ENCODE results near the gene TLL1.

The TLL1 gene

DNA sequence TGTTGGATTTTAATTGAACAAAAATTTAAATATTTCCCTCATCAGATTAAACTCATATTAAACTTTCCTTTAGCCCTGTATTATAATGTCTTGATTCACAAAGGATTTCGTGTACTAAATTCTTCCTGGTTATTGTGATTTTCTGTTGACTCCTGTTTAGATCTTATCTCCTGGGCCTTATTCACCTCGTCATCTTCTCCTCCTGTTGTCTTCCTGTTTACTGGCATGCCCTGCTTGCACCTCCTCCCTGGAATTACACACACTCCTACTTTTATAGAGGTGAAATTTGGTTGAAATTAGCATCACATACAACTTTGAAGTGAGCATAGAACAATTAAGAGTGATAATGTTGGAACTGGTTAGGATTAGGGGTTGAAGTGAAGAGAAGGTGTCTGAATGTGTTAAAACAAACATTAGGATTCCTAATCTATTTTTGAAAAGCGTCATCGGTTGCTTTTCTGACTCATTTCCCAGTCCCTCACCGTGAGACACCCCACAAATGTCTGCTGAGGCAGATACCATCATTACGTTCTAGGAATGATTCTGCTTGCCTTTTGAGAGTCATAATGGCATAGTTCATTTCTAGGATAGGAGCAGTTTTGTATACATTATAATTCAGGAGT, 32.5 kb downstream of the TLL1 start:
- DNase-seq = no peak

DNA sequence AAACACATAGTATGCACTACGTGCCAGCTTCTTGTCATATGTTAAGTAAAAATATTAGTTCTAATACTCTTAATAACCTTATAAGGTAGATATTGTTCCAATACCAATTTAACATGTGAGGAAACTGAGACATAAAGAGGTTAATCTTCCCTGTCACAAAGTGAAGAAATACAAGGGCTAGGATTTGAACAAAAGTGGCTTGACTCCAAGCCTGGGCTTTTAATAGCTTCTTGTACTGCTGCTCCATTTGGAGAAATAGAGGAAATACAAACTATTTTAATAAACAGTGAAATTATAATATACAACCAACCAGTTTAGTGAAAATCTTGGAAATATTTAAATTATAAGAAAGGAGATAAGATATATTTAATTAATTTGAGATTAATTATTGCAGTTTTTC, 33.2 kb downstream of the TLL1 start:
- DNase-seq = no peak

DNA sequence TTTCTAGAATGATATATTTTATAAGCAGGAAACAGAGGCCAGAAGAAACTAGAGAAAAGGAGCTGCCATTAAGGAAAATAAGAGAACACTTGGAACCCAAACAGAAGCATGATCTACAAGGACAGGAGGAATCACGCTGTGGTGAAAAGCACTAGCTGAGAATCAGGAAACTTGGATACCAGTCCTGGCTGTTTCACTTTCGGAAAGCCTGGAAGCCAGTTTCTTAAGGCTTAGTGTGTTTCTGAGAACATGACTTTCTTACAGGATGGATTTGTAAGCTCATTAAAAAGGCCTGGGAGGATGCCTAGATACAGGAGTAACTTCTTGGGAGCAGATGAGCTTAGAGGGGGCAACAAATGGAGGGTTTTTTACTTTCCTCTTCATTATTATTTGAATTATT, 36.9 kb downstream of the TLL1 start:
- no peak for DNase-seq

DNA sequence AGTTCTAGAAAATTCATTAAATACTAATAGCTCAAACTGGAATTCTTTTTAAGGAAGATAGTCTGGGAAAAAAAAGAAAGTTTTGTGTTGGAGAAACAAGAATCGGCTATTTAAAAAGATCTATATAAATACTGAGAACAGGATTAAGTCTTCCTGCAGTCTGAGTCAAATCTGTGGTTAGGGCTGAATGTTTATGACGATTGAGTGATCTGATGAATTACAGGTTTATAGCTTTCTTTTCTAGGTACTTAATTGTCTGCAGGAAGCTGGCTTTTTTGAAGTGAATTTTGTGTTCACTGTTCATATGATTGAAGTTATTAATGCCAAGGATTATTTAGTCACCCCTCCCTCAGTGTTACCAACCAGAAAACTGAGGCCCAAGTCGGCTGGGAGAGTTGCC, 42.2 kb downstream of the TLL1 start:
- DNase-seq = no peak

DNA sequence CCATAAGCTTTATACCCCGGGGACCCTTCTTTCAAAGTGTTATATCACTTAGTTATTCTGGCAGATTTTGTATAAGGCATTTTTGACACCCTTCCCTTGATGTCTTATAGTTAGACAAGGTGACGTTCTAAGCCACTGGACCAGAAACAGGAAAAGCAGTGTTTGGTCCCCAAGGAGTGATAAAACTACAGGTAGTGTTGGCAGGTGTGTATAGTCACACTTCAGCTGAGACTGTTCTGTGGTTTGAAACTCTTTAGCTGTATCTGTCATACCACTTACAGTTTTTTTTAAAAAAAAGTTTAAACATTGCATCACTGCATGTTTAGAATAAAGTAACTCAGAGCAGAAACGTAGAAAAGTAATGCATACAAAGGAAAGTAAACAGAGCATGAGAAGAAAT, 48.5 kb downstream of the TLL1 start:
- DNase-seq = no peak

DNA sequence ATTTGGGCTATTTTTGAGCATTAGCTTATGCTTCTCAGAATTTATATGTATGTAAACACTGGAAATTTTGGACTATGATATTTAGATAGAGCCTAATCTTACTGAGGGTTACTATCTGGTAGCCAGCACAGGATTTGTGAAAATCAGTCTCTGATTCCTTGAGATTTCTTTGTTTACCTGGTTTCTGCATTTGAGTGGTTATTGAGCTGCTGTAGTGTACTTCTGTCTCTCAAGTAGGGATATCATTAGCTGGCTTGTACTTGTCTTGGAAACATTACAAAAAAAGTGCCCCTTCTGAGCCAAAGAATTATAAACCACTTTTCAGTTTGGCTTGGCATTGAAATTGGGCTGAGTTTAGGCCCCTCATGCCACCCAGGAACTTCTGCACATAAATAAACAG, 49.7 kb downstream of the TLL1 start:
- no peak for DNase-seq

DNA sequence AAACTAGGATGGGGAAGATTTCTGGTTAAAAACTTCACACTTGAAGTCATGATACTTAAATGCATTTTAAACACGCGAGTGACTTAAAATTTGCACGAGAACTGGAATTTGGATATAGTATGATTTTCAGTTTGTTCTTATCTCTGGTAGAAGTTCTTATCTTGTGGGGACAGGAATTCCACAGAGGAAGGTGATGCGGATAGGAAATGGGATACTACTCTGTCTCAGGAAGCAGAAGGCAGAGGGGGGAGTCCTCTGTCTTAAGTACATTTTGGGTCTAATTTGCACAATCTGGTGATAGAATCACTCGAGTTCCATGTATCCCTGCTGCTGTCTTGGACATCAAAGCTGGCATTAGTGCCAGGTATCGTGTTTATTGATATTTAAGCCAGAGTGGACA, 53.3 kb downstream of the TLL1 start:
- DNase-seq = no peak

DNA sequence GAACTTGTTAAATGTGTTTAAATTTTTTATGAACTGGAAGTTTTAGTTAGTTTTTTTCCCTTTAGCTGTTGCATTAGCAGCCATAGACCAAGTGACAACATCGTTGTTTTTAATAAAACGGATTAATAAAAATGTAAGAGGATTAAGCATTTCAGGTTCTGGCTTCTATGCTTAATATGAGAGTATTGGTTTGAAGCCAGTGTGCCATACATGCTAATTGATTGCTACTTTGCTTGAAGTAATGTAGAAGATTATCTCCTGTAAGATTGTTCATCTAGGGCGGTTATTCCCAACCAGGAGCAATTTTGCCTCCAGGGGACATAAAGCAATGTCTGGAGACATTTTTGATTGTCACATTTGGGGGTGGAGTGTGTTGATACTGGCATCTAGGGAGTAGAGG, 54.3 kb downstream of the TLL1 start:
- DNase-seq = no peak

DNA sequence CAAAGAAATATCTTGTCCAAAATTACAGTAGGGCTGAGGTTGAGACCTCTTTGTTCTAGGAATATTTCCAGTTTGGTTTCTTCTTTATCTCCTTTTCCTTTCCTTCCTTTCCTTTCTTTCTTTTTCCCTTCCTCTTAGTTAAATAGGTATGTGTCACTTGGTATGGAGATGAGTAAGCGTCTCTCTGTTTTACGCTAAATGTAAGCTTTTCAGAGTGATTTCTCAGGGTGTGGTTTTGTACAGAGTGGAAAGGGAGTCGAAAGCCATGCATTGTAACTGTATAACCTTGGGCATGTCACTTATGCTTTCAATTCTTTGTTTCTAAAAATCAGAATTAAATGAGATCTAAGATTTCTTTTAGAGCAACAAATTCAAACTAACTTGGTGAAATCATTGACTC, 54.8 kb downstream of the TLL1 start:
- no peak for DNase-seq

DNA sequence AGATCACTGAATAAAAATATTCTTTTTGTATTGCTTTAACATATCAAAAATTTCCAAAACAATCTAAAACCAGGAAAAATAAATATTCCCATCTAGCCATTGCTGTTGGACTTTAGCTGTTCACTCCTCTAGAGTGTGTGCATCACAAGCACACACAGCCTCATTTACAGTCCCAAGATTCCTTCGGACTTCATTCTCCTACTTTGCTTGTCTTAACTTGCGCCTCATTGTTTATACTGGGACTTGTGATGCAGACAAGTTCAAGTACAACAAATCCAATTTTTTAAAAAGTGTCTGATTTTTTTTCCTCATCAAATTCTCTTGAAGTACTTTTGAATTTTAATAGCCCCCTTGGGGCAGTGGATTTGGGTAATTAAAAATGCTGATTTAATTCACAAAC, 55.6 kb downstream of the TLL1 start:
- DNase-seq = no peak

DNA sequence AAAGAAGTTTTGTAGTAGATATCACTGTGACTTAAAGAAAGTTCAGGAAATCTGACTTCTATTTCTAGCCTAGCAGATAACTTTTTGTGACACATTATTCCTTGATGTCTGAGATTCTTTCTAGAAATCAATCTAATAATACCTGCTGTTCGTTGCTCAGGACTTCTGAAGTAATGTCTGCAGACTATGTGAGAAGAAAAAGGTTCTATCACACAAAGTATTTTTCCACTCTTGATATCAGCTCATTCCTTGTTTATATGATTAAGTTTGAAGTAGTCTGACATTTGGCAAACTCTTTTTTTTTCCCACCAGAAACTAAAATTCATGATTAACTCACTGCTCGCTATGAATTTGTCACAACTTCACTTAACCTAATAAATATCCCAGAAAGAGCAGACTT, 56.6 kb downstream of the TLL1 start:
- no peak for DNase-seq

DNA sequence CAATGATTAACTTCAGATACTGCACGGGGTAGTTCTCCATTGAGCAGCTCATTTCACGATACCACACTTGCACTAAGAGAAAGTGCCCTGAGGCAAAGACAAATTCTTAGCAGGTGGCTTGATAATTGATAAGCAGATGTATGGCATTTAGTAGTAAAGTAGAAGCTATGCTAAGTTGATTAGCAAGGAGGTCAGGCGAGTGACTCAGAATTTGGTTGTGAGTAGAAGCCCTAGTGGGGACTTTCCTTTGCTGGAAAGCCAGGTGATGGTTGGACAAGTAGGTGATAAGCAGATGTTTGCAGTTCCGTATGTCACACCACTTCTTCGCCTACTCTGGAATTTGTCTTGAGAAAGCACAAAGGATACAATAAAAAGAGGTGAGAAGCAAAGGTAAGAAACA, 58.7 kb downstream of the TLL1 start:
- no peak for DNase-seq

DNA sequence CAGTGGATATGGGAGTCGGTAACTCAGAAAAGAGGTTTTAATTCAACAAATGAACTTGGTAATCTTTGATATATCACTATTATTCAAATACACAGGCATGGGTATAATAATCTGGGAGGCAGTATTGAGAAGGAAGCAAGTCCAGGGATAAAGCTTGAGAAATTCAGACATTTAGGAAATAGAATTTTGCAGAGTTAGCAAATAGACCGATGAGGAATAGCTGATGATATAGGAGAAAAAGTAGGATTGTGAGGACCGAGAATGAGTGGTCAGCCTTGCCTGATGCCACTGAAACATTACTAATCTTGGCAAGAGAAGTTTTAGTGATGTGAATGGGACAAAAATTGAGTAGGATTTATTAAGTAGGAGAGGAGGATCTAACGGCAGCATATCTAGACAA, 71.9 kb downstream of the TLL1 start:
- no peak for DNase-seq

DNA sequence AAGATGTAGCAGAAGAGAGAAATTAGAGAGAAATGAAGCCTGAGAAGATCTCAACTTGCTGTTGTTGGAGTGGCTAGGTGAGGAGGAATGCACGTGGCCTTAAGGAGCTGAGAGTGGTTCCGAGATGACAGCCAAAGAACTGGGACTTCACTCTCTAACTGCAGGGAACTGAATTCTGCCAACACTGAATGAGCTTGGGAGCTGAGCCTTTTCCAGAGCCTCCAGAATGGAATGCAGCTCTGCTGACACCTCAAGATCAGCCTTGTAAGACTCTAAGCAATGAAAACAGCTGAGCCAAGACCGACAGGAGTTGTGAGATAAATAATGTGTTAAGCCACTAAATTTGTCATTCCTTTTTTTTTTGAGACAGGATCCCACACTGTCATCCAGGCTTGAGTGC, 73.0 kb downstream of the TLL1 start:
- no peak for DNase-seq

DNA sequence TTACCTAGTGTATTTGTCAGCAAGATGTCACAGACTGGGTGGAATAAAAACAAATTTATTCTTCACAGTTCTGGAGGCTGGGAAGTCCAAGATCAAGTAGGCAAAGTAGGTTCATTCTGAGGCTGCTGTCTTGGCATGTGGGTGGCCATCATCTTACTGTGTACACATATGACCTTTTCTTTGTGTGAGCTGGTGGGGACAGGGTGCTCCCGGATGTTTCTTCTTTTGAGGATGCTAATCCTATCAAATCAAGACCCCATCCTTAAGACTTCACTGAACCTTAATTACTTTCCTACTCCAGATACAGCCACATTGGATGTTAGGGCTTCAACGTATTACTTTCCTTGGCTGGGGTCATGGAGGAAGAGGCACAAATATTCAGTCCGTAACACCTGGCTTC, 74.0 kb downstream of the TLL1 start:
- no peak for DNase-seq

DNA sequence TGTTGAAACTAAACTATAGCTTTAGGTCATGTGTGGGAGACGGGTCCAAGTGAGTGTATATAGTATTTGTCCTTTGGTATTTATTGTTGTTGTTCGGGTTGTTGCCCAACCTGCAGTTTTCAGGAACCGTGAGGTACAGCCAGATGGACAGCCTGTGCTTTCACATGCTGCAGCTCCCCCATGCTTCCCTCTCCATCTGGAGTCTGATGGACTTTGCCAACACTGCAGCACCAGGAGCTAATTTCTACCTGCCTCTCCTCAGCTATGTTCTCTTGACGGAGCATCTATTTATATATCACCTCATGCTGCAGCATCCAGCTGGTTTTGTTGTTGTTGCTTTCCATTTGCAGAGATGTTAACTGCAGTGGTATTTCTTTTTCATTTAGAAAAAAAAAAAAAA, 80.1 kb downstream of the TLL1 start:
- DNase-seq = no peak

DNA sequence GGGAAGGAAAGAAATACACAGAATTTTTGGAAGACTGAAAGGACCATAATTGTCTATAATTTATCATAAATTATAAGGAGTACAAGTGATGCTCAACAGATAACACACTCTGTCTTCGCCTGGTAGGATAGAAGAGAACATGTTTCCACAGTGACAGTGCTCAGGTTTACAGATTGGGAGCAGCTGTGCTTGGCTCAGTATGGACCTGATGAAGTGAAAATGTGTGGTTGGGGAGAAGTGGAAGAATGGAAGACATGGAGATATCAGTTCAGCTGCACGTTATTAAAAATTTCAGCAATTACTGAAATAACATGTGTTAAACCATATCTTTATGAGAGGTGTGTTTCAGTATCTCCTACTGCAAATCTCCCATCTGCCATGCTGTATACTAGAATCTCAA, 90.6 kb downstream of the TLL1 start:
- DNase-seq = no peak

DNA sequence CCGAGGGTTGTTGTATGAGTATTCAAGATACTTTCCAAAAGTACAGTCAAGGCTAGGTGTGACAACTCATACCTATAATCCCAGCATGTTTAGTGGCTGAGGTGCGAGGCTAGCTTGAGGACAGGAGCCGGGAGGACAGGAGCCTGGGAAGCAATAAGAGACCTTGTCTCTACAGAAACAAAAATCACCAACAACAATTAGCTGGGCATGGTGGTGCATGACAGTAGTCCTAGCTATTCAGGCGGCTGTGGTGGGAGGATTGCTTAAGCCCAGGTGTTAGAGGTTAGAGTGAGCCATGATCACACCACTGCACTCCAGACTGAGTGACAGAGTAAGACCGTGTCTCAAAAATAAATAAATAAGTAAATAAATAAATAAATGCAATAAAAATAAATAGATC, 91.6 kb downstream of the TLL1 start:
- DNase-seq = no peak

DNA sequence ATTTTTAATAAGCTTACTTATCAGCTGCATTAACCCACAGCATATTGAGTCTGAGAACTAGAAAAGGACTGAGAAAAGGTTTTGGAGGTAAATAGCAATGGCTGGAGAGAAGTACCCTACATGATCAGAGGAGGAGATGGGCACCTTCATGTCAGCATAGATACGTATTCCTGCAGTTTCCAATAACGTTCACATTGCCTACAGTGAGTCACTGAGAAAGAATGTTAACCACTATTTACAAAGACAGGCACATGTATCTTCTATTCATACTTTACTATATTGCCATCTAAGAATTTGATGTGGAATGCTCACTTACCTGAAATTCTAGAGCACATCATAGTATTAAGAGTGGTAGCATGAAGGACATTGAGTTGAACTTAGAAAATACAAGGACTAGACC, 92.5 kb downstream of the TLL1 start:
- no peak for DNase-seq

DNA sequence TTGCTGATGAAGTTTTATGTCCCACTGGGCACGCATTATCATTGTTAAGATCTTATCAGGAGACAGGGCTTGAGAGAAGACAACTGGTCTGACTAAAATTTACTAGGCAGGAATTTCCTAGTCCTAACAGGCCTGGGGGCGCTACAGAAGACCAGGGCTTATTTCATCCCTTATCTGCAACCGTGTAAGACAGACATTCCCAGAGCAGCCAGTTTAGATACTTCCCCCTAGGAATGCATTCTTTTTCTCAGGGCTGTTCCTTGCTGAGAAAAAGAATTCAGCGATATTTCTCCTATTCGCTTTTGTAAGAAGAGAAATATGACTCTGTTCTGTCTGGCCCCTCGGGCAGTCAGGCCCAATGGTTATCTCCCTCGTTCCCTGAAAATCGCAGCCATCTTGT, 93.8 kb downstream of the TLL1 start:
- no peak for DNase-seq

DNA sequence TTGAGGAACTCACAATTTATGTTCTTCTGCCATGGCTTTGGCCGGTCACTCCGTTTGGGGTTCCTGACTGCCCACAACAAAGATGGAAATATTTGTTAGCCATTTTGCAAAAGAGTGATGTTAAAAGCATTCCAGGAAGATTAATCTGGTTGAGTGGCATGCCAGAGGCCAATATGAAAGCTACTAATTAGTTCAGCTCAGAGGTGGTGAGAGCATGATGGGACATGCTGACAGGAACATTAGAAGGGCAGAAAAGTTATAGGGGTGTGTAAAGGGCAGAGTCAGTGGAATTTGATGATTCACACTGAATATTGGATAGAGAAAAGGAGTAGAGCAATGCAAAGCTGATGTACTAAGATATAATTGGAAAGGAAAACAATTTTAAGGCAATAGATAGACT, 94.4 kb downstream of the TLL1 start:
- DNase-seq = no peak

DNA sequence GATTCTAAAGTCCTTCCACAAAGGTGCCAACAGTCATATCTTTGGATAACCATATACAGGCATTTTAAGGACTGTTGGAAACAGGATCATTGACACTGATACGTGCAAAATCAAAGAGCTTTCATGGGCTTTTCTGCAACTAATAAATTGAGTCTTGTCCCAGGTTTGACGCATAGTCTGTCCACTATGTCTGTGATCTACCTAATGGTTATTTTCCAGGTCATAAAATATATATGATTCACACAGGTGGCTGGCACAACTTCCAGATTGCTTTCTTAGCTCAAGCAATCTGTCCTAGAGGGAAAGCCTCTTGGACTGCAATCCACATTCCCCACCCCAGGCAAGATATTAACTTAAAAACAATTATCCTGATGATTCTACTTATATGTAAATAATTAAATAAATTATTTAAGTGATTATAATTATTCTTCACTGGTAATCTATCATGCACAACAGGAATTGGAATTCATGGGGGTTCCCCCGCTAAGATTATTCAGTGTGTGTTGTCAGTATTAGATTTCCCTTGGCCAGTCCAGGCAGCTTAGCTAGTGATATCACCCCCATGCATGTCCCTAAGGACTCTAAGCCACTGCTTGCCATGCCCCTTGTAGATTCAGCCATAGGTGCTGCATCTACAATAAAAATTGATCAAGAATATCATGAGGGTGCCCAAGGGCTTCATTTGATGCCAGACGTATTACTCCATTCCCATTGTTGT, 97.8 kb downstream of the TLL1 start:
- no peak for DNase-seq

DNA sequence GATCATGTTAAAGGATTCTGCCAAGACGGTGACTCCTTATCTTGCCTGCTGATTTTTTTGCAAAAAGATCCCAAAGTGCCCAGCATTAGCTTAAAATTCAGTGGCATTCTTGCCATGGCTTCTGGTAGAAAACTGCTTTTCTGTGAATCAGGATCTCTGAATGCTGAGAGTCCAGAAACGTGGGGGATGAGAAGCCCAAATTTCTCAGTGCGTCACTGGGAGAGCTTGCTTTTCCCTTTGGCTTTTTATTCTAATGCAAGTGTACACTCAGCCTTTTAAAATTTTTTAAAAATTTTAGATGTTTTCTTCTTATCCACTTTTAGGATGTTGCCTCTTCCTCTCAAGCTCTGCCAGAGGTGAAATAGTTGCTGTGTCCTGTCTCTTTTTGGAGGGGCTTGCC, 98.4 kb downstream of the TLL1 start:
- no peak for DNase-seq

DNA sequence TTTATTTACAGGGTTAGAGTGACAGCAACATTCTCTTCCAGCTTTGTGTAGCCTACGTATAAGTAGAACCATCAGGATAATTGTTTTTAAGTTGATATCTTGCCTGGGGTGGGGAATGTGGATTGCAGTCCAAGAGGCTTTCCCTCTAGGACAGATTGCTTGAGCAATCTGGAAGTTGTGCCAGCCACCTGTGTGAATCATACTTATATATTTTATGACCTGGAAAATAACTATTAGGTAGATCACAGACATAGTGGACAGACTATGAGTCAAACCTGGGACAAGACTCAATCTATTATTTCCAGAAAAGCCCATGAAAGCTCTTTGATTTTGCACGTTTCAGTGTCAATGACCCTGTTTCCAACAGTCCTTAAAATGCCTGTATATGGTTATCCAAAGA, 98.9 kb downstream of the TLL1 start:
- DNase-seq = no peak

DNA sequence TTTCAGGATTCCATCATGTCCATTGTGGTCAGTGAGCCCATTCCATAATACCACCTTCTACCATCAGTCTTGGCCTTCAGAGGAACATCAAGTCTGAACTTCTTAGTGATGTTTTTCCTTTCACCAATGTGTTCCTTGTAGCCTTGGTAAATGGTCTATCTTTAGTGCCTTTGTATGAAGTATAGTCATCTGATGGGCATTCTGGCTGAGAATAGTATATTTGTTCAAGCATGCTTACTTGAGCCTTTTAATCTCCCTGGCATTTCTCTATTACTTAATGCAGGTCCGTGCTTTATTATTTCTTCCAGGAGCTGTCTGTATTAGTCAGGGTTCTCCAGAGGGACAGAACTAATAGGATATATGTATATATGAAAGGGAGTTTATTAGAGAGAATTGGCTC, 99.7 kb downstream of the TLL1 start:
- no peak for DNase-seq

Measured in SHP77 treated with DMSO at 0.1 percent for 48 hours (cell line).